ENCODE results near the gene PKHD1.
"Not testable (repeated sequence)": the region's sequence is repeated elsewhere in the genome, so short reads cannot be mapped to it uniquely, and the experiment has no call there.

The PKHD1 gene

GRCh38 chr6:51983564-51983963, 103.8 kb downstream of the PKHD1 start:
- no peak for DNase-seq

- not testable (repeated sequence) for DNase-seq
These were observed 104.7 kb downstream of the PKHD1 start for GRCh38 chr6:51982695-51983094.

- DNase-seq: no peak
These were observed 111.0 kb downstream of the PKHD1 start for GRCh38 chr6:51976374-51976773.

- no peak for DNase-seq
These were observed 114.8 kb downstream of the PKHD1 start for GRCh38 chr6:51972659-51973058.

- no peak for DNase-seq
These were observed 119.1 kb downstream of the PKHD1 start for GRCh38 chr6:51968265-51968664.

GRCh38 chr6:51965222-51965801, 122.1 kb downstream of the PKHD1 start:
- DNase-seq: no peak

- no peak for DNase-seq
These were observed 123.4 kb downstream of the PKHD1 start for GRCh38 chr6:51963980-51964379.

- no peak for DNase-seq
These were observed 125.1 kb downstream of the PKHD1 start for GRCh38 chr6:51962354-51962753.

GRCh38 chr6:51960419-51960818, 127.0 kb downstream of the PKHD1 start:
- no peak for DNase-seq

- no peak for DNase-seq
These were observed 127.5 kb downstream of the PKHD1 start for GRCh38 chr6:51959744-51960383.

- no peak for DNase-seq
These were observed 132.7 kb downstream of the PKHD1 start for GRCh38 chr6:51954681-51955080.

- no peak for DNase-seq
These were observed 134.2 kb downstream of the PKHD1 start for GRCh38 chr6:51953246-51953645.

GRCh38 chr6:51951924-51952323, 135.5 kb downstream of the PKHD1 start:
- no peak for DNase-seq

GRCh38 chr6:51949526-51949925, 137.9 kb downstream of the PKHD1 start:
- DNase-seq: no peak

GRCh38 chr6:51939695-51940094, 147.7 kb downstream of the PKHD1 start:
- DNase-seq: not testable (repeated sequence)

- DNase-seq: no peak
These were observed 150.7 kb downstream of the PKHD1 start for GRCh38 chr6:51936531-51937290.

GRCh38 chr6:51934098-51934497, 153.3 kb downstream of the PKHD1 start:
- DNase-seq: no peak

GRCh38 chr6:51932956-51933355, 154.5 kb downstream of the PKHD1 start:
- DNase-seq: no peak

GRCh38 chr6:51930602-51931001, 156.8 kb downstream of the PKHD1 start:
- no peak for DNase-seq

- DNase-seq: no peak
These were observed 157.4 kb downstream of the PKHD1 start for GRCh38 chr6:51929934-51930574.

GRCh38 chr6:51928320-51928719, 159.1 kb downstream of the PKHD1 start:
- no peak for DNase-seq

GRCh38 chr6:51927450-51927849, 160.0 kb downstream of the PKHD1 start:
- DNase-seq: no peak

- no peak for DNase-seq
These were observed 161.3 kb downstream of the PKHD1 start for GRCh38 chr6:51926125-51926524.

GRCh38 chr6:51922479-51922878, 164.9 kb downstream of the PKHD1 start:
- not testable (repeated sequence) for DNase-seq

Data from SIG-M5 (cell line).